ENCODE measurements around the gene TBC1D12.

The TBC1D12 gene

GRCh38 chr10:94496010-94496409 lies 93.7 kb downstream of the TBC1D12 start:
- no peak overlapping the region for H3K56ac ChIP-seq (ENCODE audit: low read length)
- no peak overlapping the region for H3K27ac ChIP-seq (ENCODE audit: low read depth, low read length)
- no peak overlapping the region for H3K4me2 ChIP-seq (ENCODE audit: low read length)
- H2BK120ac ChIP-seq (ENCODE audit: low read depth, low read length) = no peak overlapping the region
- H3K79me2 ChIP-seq (ENCODE audit: control insufficient read depth, insufficient read depth, low read length) = no peaks in the 10 kb centered on the region
- H3K36me3 ChIP-seq (ENCODE audit: control insufficient read depth, insufficient read depth, low read length) = no peaks in the 10 kb centered on the region
- H2AK5ac ChIP-seq (ENCODE audit: low read length) = no peak overlapping the region
- H3K79me1 ChIP-seq (ENCODE audit: low read length) = no peaks in the 10 kb centered on the region
- no peak overlapping the region for H3K23ac ChIP-seq (ENCODE audit: low read length)
- H2BK5ac ChIP-seq (ENCODE audit: low read length) = no peak overlapping the region
- H3K27me3 ChIP-seq (ENCODE audit: insufficient read depth, low read length, poor library complexity) = no peaks in the 10 kb centered on the region
- no peak overlapping the region for H3K9ac ChIP-seq (ENCODE audit: low read length)
- H2BK15ac ChIP-seq (replicated peaks; ENCODE audit: low read depth) = no peak overlapping the region
- WGBS (ENCODE audit: extremely low coverage, insufficient coverage, low lambda C conversion rate) = no CpG with 5 or more reads among the region's 4 CpGs
- no peak overlapping the region for H4K5ac ChIP-seq (ENCODE audit: low read length)
- H3K4me3 ChIP-seq (ENCODE audit: low read length) = no peak overlapping the region
- no peak for DNase-seq
- H3K18ac ChIP-seq (ENCODE audit: low read length) = no peak overlapping the region
- no peak overlapping the region for H3K4ac ChIP-seq (ENCODE audit: low read depth, low read length)
- no peak overlapping the region for H4K8ac ChIP-seq (ENCODE audit: low read depth, low read length)
- H3K4me1 ChIP-seq (ENCODE audit: control insufficient read depth, low read depth, low read length) = no peaks in the 10 kb centered on the region

GRCh38 chr10:94496646-94497045 lies 94.3 kb downstream of the TBC1D12 start:
- H3K4me3 ChIP-seq (ENCODE audit: low read length) = no peak overlapping the region
- no peak overlapping the region for H3K56ac ChIP-seq (ENCODE audit: low read length)
- no peak overlapping the region for H2BK5ac ChIP-seq (ENCODE audit: low read length)
- no peak overlapping the region for H2AK5ac ChIP-seq (ENCODE audit: low read length)
- no peak overlapping the region for H3K23ac ChIP-seq (ENCODE audit: low read length)
- H2BK120ac ChIP-seq (ENCODE audit: low read depth, low read length) = no peak overlapping the region
- H3K9ac ChIP-seq (ENCODE audit: low read length) = no peak overlapping the region
- no peak overlapping the region for H4K5ac ChIP-seq (ENCODE audit: low read length)
- no peak overlapping the region for H3K27ac ChIP-seq (ENCODE audit: low read depth, low read length)
- DNase-seq = no peak
- no peak overlapping the region for H3K18ac ChIP-seq (ENCODE audit: low read length)
- no peak overlapping the region for H4K8ac ChIP-seq (ENCODE audit: low read depth, low read length)
- no peaks in the 10 kb centered on the region for H3K4me1 ChIP-seq (ENCODE audit: control insufficient read depth, low read depth, low read length)
- no peak overlapping the region for H3K4me2 ChIP-seq (ENCODE audit: low read length)
- no peaks in the 10 kb centered on the region for H3K79me1 ChIP-seq (ENCODE audit: low read length)
- no peak overlapping the region for H2BK15ac ChIP-seq (replicated peaks; ENCODE audit: low read depth)
- 100% methylated on average over 1 of the region's 3 CpGs for WGBS (ENCODE audit: extremely low coverage, insufficient coverage, low lambda C conversion rate)
- no peaks in the 10 kb centered on the region for H3K79me2 ChIP-seq (ENCODE audit: control insufficient read depth, insufficient read depth, low read length)
- no peaks in the 10 kb centered on the region for H3K27me3 ChIP-seq (ENCODE audit: insufficient read depth, low read length, poor library complexity)
- no peaks in the 10 kb centered on the region for H3K36me3 ChIP-seq (ENCODE audit: control insufficient read depth, insufficient read depth, low read length)
- no peak overlapping the region for H3K4ac ChIP-seq (ENCODE audit: low read depth, low read length)

GRCh38 chr10:94500063-94500462 lies 97.7 kb downstream of the TBC1D12 start:
- H3K4me3 ChIP-seq (ENCODE audit: low read length) = no peak overlapping the region
- peak; percentile 19 for DNase-seq
- no CpG with 5 or more reads among the region's 5 CpGs for WGBS (ENCODE audit: extremely low coverage, insufficient coverage, low lambda C conversion rate)

GRCh38 chr10:94521276-94522250 lies 119.2 kb downstream of the TBC1D12 start:
- Histone ChIP-seq H3K79me2 (ENCODE audit: control insufficient read depth, insufficient read depth, low read length) (no peaks in the 10 kb centered on the region), H3K18ac (ENCODE audit: low read length) (no peak overlapping the region), H3K23ac (ENCODE audit: low read length) (no peak overlapping the region), H3K27me3 (ENCODE audit: insufficient read depth, low read length, poor library complexity) (no peaks in the 10 kb centered on the region), H3K56ac (ENCODE audit: low read length) (no peak overlapping the region), H4K5ac (ENCODE audit: low read length) (no peak overlapping the region), H2BK120ac (ENCODE audit: low read depth, low read length) (no peak overlapping the region), H3K36me3 (ENCODE audit: control insufficient read depth, insufficient read depth, low read length) (no peaks in the 10 kb centered on the region), H3K27ac (ENCODE audit: low read depth, low read length) (no peak overlapping the region), H4K8ac (ENCODE audit: low read depth, low read length) (no peak overlapping the region), H2BK15ac (replicated peaks; ENCODE audit: low read depth) (no peak overlapping the region), H2AK5ac (ENCODE audit: low read length) (no peak overlapping the region), H3K79me1 (ENCODE audit: low read length) (no peaks in the 10 kb centered on the region), H3K4ac (ENCODE audit: low read depth, low read length) (no peak overlapping the region), H3K4me1 (ENCODE audit: control insufficient read depth, low read depth, low read length) (no peaks in the 10 kb centered on the region), H3K9ac (ENCODE audit: low read length) (no peak overlapping the region), H3K4me2 (ENCODE audit: low read length) (no peak overlapping the region), H2BK5ac (ENCODE audit: low read length) (no peak overlapping the region), H3K4me3 (ENCODE audit: low read length) (no peak overlapping the region)
- WGBS (ENCODE audit: extremely low coverage, insufficient coverage, low lambda C conversion rate) = no CpG with 5 or more reads among the region's 5 CpGs
- DNase-seq = no peak

More at GRCh38 chr10:94500063-94500462, 97.7 kb downstream of the TBC1D12 start:
- Histone ChIP-seq H3K9ac (ENCODE audit: low read length) (no peak overlapping the region), H4K5ac (ENCODE audit: low read length) (no peak overlapping the region), H3K36me3 (ENCODE audit: control insufficient read depth, insufficient read depth, low read length) (no peaks in the 10 kb centered on the region), H3K79me2 (ENCODE audit: control insufficient read depth, insufficient read depth, low read length) (no peaks in the 10 kb centered on the region), H2BK120ac (ENCODE audit: low read depth, low read length) (no peak overlapping the region), H3K4me2 (ENCODE audit: low read length) (no peak overlapping the region), H4K8ac (ENCODE audit: low read depth, low read length) (no peak overlapping the region), H3K4me1 (ENCODE audit: control insufficient read depth, low read depth, low read length) (no peaks in the 10 kb centered on the region), H2BK5ac (ENCODE audit: low read length) (no peak overlapping the region), H3K27ac (ENCODE audit: low read depth, low read length) (no peak overlapping the region), H3K23ac (ENCODE audit: low read length) (no peak overlapping the region), H3K4ac (ENCODE audit: low read depth, low read length) (no peak overlapping the region), H2BK15ac (replicated peaks; ENCODE audit: low read depth) (no peak overlapping the region), H2AK5ac (ENCODE audit: low read length) (no peak overlapping the region), H3K56ac (ENCODE audit: low read length) (no peak overlapping the region), H3K18ac (ENCODE audit: low read length) (no peak overlapping the region), H3K27me3 (ENCODE audit: insufficient read depth, low read length, poor library complexity) (no peaks in the 10 kb centered on the region), H3K79me1 (ENCODE audit: low read length) (no peaks in the 10 kb centered on the region)

GRCh38 chr10:94524146-94524545 lies 121.8 kb downstream of the TBC1D12 start:
- no peak overlapping the region for H2BK120ac ChIP-seq (ENCODE audit: low read depth, low read length)
- no peaks in the 10 kb centered on the region for H3K4me1 ChIP-seq (ENCODE audit: control insufficient read depth, low read depth, low read length)
- H3K9ac ChIP-seq (ENCODE audit: low read length) = no peak overlapping the region
- H3K36me3 ChIP-seq (ENCODE audit: control insufficient read depth, insufficient read depth, low read length) = no peaks in the 10 kb centered on the region
- no peak overlapping the region for H2BK15ac ChIP-seq (replicated peaks; ENCODE audit: low read depth)
- no peak overlapping the region for H3K4ac ChIP-seq (ENCODE audit: low read depth, low read length)
- H3K23ac ChIP-seq (ENCODE audit: low read length) = no peak overlapping the region
- H3K4me3 ChIP-seq (ENCODE audit: low read length) = no peak overlapping the region
- H3K4me2 ChIP-seq (ENCODE audit: low read length) = no peak overlapping the region
- no peak overlapping the region for H3K27ac ChIP-seq (ENCODE audit: low read depth, low read length)
- H2BK5ac ChIP-seq (ENCODE audit: low read length) = no peak overlapping the region
- H3K18ac ChIP-seq (ENCODE audit: low read length) = no peak overlapping the region
- no peak overlapping the region for H2AK5ac ChIP-seq (ENCODE audit: low read length)
- H3K56ac ChIP-seq (ENCODE audit: low read length) = no peak overlapping the region
- no peak overlapping the region for H4K8ac ChIP-seq (ENCODE audit: low read depth, low read length)
- H3K79me2 ChIP-seq (ENCODE audit: control insufficient read depth, insufficient read depth, low read length) = no peaks in the 10 kb centered on the region
- H4K5ac ChIP-seq (ENCODE audit: low read length) = no peak overlapping the region
- no CpG with 5 or more reads among the region's 7 CpGs for WGBS (ENCODE audit: extremely low coverage, insufficient coverage, low lambda C conversion rate)
- H3K79me1 ChIP-seq (ENCODE audit: low read length) = no peaks in the 10 kb centered on the region
- peak; percentile 10 for DNase-seq
- H3K27me3 ChIP-seq (ENCODE audit: insufficient read depth, low read length, poor library complexity) = no peaks in the 10 kb centered on the region
